Brain pericyte (primary cell): ENCODE results near the gene LTBP4.
"Not testable (repeated sequence)": the region's sequence is repeated elsewhere in the genome, so short reads cannot be mapped to it uniquely, and the experiment has no call there.

Experiments used
- DNase-seq: peaks from one replicate; pipeline ENCODE4 v3.0.0-alpha.2; 2012; ENCODE audit warnings: low read depth, low spot score

The LTBP4 gene

DNA sequence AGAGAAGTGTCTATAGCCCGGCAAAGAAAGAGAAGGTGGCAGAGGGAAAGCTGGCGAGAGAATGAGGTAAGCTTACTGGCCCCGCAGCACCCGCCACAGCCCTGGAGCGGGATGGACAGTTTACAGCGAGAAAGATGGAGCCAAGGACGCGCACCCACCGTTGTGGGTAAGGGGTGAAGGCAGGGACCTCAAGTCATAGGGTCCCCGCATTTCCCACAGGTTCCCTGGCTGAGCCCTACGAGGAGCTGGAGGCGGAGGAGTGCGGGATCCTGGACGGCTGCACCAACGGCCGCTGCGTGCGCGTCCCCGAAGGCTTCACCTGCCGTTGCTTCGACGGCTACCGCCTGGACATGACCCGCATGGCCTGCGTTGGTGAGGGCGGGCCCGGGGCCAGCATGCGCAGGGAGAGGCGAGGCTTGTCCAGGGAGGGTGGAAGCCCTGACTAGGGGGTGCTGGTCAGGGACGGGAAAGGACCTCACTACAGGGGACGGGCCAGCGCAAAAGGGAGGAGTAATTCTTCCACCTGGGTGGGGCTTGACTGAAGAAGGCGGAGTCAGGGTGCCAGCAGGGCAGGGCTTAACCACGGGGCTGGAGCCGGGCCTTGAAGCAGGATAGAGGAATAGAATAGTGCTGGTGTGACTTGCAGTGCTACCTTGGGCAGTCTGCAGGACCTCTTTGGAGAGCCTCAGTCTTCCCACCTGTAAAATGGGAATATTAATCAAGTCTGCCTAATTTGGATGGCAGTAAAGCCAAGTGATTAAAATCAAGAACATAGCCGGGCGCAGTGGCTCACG lies 26.5 kb downstream of the LTBP4 start:
- no peak for DNase-seq

DNA sequence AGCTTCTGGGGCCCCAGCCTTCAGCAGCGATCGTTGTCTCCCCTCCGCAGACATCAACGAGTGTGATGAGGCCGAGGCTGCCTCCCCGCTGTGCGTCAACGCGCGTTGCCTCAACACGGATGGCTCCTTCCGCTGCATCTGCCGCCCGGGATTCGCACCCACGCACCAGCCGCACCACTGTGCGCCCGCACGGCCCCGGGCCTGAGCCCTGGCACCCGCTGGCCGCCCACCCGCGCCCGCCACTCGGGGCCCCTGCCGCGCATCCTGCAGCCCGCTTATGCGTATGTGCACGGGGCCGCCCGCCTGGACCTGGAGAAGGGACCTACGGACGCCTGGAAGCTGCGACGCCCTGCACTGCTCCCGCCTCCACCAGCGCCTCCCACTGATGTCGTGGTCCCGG lies 28.2 kb downstream of the LTBP4 start:
- no peak for DNase-seq

DNA sequence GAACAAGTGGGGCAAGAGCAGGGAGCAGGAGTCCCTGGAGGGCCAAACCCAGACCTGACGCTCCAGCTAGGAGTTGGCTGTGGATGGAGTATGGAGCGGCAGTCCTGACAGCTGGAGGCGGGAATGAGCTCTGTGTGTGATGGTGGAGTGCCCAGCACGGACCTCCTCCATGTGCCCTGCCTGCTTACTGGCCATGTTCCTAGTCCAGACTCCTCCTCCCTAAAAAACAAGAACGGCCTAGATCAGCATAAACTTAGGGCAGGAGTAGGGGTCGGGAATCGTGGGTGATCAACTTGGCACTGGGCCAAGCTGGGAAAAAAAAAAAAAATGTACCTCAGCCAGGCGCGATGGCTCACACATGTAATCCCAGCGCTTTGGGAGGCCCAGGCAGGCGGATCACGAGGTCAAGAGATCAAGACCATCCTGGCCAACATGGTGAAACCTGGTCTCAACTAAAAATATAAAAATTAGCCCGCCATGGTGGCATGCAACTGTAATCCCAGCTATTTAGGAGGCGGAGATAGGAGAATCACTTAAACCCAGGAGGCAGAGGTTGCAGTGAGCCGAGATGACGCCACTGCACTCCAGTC lies 29.5 kb downstream of the LTBP4 start:
- DNase-seq = no peak

DNA sequence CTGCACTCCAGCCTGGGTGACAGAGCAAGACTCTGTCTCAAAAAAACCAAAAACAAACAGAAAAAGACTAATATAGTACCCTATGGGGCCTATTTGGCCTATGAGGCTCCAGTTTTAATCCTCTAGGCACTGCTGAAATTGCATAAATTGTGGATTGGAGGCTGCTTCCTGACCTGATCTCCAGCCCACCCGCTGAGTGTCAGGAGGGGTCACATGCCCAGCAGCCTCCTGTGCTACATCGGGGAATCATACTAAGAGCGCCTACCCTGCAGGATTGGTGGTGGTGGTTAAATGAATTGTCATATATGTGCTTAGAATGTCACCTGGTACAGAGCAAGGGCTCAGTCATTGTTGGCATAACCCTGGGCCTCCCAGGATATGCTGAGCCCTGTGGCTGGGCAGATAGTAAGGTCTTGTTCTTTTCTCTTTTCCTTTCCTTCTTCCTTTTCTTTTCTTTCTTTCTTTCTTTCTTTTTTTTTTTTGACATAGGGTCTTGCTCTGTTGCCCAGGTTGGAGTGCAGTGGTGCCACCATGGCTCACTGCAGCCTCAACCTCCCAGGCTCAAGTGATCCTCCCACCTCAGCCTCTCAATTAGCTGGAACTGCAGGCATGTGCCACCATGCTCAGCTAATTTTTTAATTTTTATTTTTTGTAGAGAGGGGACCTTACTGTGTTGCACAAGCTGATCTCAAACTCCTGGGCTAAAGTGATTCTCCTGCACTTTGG lies 31.3 kb downstream of the LTBP4 start:
- no peak for DNase-seq

DNA sequence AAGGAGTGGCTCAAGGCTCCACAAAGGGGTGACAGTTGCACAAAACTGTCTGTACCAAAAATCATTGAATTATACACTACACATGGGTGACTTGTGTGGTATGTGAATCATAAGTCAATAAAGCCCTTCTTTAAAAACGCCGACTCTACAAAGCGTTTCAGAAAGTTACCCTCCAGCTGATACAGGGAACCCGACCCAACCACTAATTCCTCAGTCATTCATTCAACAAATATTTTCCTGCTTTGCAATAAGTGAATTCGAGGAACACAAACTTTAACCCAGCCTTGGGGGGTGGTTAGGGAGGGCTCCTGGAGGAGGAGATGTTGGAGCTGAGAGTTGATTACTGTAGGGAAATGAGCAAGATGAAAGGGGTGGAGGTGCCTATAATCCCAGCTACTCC lies 32.0 kb downstream of the LTBP4 start:
- no peak for DNase-seq

DNA sequence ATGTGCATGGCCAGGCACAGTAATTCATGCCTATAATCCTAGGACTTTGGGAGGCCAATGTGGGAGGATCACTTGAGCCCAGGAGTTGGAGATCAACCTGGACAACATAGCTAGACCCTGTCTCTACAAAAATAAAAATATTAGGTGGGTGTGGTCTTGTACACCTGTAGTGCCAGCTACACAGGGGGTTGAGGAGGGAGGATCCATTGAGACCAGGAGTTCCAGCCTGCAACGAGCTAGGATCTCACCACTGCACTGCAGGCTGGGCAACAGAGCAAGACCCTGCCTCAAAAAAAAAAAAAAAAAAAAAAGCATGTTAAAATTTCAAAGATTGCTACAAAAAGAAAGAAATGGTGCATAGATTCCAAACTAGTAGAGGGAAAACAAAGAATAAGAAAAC lies 37.2 kb downstream of the LTBP4 start:
- DNase-seq = no peak

DNA sequence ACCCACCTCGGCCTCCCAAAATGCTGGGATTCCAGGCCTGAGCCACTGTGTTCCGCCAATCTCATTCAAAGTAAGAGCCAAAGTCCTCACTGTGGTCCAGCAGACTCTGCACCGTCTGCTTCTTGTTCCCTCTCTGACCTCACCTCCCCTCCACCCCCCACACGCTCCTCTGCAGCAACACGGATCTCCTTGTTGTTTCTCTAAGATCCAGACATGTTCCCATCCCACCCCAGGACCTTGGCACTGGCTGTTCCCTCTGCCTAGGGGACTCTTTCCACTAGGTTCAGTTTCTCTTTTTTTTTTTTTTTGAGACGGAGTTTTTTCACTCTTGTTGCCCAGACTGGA lies 38.4 kb downstream of the LTBP4 start:
- no peak for DNase-seq

DNA sequence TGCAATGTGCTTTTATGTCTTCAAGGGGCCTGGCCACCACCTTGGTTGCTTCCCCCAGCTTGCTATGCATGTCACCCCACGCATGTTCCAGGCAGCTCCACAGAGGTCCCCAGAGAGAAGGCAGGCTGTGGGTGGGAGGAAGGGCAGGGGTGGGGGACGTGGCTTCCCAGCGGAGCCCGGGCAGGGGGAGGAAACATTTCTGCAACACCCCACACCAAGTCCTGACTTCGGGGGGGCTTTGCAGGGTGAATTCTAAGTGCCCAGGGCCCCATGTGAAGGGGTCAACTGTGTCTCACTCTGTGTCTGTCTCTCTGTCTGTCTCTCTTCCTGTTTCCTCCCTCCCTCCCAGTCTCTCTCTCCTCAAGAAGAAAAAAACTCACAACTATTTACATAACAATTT lies 39.6 kb downstream of the LTBP4 start:
- DNase-seq = no peak

DNA sequence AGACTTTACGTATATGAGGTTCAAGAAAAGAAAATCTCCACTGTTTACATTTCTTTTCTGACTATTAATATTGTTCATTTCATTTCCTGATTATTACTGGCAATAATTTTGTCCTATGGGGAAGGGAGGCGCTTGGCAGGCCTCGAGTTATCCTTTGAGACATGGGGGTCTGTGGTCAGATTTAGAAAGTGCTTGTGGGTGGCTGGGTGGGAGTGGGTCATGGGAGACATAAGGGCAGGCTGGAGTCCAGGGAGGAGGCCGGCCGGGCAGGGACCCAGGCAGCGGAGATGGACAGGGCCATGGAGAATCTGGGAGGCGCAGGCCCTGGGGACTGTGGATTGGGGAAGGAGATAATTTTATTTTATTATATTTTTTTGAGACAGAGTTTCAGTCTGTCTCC lies 40.1 kb downstream of the LTBP4 start:
- DNase-seq = no peak

DNA sequence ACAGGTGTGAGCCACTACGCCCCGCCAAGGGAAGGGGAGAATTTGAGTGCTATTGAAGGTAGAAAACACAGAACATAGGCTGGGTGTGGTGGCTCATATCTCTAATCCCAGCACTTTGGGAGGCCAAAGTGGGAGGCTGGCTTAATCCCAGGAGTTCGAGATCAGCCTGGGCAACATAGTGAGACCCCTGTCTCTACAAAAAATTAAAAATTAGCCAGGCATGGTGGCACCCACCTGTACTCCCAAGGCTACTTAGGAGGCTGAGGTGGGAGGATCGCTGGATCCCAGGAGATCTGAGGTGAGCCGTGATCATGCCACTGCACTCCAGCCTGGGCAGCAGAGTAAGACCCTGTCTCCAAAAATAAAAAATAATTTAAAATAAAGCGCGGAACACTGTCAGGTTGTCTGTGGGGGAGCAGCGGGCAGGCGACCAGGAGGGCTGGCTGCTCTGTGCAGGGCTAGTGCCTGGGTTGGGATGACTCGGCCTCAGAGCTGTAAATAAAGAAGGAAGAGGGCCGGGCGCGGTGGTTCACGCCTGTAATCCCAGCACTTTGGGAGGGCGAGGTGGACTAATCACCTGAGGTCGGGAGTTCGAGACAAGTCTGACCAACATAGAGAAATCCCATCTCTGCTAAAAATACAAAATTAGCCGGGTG lies 41.0 kb downstream of the LTBP4 start:
- DNase-seq = no peak

DNA sequence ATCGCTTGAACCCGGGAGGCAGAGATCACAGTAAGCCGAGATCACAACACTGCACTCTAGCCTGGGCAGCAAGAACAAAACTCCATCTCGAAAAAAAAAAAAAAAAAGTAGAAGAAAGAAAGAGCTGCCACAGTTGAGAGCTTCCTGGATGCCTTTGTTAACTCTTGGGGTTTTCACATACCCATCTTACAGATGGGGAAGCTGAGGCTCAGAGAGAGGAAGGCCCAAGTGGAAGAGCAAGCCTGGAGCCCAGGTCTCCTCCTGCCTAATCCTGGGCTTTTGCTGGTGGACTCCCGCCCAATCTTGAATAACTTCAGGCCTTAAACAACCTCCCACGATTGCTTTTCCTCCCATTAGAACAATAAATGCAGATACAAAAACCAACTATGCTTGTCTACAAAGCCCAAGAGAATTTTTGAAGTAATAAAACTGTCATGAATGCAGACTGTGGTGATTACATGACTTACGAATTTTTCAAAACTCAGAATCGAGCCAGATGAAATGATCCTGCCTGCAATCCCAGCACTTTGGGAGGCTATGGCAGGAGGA lies 41.7 kb downstream of the LTBP4 start:
- DNase-seq = no peak

DNA sequence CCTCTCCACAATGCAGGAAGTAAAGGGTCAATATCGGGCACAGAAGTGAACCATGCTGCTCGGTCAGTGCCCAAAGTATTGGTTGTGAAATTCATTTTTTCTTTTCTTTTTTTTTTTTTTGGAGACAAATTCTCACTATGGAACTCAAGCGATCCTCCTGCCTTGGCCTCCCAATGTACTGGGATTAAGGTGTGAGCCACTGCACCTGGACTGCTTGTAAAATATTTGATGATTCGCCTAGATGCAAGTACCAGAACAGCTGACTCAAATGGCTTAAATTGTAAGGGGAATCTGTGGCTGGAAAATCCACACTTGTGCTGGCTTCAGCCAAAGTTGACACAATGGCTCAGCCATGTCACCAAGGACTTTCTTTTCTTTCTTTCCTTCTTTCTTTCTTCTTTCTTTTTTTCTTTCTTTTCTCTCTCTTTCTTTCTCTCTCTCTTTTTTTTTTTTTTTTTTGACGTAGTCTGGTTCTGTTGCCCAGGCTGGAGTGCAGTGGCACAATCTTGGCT lies 45.6 kb downstream of the LTBP4 start:
- DNase-seq = no peak

DNA sequence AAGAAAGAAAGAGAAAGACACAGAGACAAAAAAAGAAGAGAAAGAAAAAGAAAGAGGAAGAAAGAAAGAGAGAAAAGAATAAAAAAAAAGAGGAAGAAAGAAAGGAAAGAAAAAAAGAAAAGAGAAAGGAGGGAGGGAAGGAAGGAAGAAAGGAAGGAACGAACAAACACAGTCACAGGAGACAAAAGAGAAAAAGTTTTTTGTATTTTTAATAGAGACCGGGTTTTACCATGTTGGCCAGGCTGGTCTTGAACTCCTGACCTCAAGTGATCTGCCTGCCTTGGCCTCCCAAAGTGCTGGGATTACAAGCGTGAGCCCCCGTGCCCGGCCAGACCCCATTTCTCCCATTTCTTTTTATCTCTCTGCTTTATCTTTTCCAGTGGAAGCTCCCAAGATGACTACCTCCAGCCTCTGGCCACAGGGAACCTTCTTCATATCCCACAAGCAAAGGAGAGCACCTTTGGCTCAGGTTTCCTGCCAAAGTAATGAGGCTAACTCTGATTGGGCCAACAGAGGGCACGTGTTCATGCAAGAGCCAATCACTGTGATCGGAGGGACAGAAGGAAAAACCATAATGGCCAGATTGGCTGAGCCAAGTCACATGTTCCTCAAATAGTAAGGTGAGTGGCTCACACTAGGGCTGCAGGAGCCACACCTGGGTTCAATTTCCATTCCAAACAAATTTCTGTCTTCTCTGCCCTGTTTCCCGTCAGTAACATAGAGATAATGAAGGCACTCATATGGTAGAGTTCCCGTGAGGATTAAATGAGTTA lies 48.9 kb downstream of the LTBP4 start:
- DNase-seq = not testable (repeated sequence)

DNA sequence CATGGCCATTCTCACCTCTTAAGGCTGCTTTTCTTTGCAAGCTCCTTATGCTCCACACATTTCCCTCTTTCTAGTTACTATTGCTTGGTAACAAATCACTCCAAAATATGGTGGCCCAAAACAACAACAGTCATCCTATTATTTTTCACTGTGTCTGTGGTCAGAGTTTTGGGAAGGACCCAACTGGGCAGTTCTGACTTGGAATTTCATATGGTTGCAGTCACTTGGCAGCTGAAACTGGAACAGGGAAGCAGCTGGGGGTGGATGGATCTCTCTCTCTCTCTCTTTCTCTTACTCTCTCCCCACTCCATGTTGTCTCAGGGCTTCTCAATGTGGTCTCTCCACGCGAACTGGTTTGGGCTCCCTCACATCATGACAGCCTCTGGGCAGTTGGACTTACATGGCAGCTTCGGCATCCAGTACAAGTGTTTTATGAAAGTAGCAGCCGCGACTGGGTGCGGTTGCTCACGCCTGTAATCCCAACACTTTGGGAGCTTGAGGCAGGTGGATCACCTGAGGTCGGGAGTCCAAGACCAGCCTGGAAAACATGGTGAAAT lies 49.7 kb downstream of the LTBP4 start:
- no peak for DNase-seq

DNA sequence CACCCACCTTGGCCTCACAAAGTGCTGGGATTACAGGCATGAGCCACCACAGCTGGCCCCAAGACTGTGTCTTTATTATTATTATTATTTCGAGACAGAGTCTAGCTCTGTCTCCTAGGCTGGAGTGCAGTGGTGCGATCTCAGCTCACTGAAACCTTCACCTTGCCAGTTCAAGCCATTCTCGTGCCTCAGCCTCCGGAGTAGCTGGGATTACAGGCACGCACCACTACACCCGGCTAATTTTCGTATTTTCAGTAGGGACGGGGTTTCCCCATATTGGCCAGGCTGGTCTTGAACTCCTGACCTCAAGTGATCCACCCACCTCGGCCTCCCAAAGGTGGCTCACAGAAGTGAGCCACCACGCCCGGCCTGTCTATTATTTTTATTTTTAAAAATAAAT lies 51.1 kb downstream of the LTBP4 start:
- not testable (repeated sequence) for DNase-seq

DNA sequence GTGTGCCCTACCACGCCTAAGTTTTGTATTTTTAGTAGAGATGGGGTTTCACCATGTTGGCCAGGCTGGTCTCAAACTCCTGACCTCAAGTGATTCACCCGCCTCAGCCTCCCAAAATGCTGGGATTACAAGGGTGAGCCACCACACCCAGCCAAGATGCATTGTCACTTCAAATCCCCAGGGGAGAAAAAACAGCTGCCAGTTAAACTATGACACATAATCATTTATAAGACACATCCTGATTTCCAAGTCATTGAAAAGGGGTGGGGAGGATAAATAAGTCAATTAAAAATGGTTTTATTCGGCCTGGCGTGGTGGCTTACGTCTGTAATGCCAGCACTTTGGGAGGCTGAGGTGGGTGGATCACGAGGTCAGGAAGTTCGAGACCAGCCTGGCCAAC lies 54.5 kb downstream of the LTBP4 start:
- DNase-seq = not testable (repeated sequence)

DNA sequence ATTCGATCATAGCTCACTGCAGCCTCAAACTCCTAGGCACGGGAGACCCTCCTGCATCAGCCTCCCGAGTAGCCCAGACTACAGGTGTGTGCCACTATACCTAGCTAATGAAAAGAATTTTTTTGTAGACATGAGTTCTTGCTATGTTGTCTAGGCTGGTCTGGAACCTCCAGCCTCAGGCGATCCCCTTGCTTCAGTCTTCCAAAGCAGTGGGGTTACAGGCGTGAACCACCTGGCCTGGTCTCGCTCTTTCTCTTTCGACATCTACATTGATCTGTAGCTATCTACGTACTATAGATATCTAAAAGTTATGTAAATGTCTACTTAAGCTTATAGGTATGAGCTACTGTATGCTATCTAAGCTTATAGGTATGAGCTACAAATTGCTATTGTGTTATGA lies 56.9 kb downstream of the LTBP4 start:
- no peak for DNase-seq

DNA sequence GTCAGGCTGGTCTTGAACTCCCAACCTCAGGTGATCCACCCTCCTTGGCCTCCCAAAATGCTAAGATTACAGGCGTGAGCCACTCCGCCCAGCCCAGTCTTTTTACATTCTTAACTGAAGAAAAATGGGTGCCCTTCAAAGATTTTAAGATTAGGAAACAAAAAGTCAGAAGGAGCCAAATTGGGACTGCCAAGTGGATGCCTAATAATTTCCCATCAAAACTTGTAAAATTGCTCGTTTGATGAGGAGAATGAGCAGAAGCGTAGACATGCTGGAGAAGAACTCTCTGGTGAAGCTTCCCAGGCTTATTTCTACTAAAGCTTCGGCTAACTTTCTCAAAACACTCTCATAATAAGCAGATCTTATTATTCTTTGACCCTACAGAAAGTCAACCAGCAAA lies 57.9 kb downstream of the LTBP4 start:
- DNase-seq = no peak

DNA sequence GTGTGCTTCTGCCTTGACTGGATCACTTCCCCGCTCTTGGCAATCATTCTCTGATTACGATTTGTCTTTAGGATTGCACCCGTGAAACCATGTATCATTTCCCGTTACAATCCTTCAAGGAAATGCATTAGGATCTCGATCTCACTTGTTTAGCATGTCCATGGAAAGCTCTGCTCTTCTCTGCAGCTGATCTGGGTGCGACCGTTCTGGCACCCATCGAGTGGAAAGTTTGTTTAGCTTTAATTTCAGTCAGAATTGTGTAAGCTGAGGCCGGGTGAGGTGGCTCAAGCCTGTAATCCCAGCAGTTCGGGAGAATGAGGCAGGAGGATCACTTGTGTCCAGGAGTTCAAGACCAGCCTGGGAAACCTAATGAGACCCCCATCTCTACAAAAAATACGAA lies 58.4 kb downstream of the LTBP4 start:
- no peak for DNase-seq

DNA sequence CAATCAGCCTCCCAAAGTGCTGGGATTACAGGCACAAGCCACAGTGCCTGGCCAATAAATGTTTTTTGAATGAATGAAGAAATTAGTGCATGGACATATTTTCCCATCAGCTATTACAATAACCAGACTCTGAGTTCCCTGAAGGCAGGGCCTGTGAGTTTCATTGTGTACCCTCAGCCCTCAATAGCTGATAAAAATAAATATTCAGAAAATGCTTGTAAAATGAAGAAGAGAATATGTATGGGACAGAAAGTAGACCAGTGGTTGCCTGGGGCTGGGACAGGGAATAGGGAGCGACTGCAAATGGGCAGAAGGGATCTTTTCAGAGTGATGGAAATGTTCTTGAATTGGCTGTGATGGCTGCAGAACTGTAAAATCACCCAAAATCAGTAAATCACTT lies 60.4 kb downstream of the LTBP4 start:
- DNase-seq = no peak
